Activated T-helper 2 cell treated with anti-CD3 and anti-CD28 coated beads, Interferon-gamma antibody, Interleukin-2, Interleukin-4, amounts not matched to agents 10 μg/mL and 5 μg/mL and 100 μg/mL, durations not matched to agents 14 hours and 24 hours and 36 hours (primary cell): Measurements from ENCODE around the gene GRM2. TPM values are rescaled to one million over a fixed set of nuclear protein-coding genes. Genes with fewer than 3 reads are reported as not detected.

Experiments used
- DNase-seq: peaks from one replicate; pipeline ENCODE4 v3.0.0; 2021; ENCODE audit warnings: low spot score
- H3K27ac Mint-ChIP-seq: one replicate; pipeline ENCODE4 v1.8.0; 2021; ENCODE audit warnings: mixed read lengths
- H3K27me3 Mint-ChIP-seq: one replicate; pipeline ENCODE4 v1.8.0; 2021; ENCODE audit warnings: low read depth, mixed read lengths
- H3K36me3 Mint-ChIP-seq: one replicate; pipeline ENCODE4 v1.8.0; 2021; ENCODE audit warnings: low read depth, mixed read lengths
- H3K4me1 Mint-ChIP-seq: one replicate; pipeline ENCODE4 v1.8.0; 2021; ENCODE audit warnings: low read depth, mixed read lengths
- H3K4me3 Mint-ChIP-seq: one replicate; pipeline ENCODE4 v1.8.0; 2021; ENCODE audit warnings: low read depth, mild to moderate bottlenecking, moderate library complexity, mixed read lengths
- H3K9me3 Mint-ChIP-seq: one replicate; pipeline ENCODE4 v1.8.0; 2021; ENCODE audit warnings: mixed read lengths
- intact Hi-C: fragments of 100-400 bp; cut with micrococcal nuclease; formaldehyde crosslinking; loops from one replicate; pipeline ENCODE4 v1.15.1; 2023
- total RNA-seq: library from RNA; stranded (reverse); gene quantifications from 2 replicates; pipeline ENCODE4 v1.2.3, GENCODE V29; 2022

The GRM2 gene
- total RNA-seq, 1 donor from 2014 or later = 0.27 TPM

DNA sequence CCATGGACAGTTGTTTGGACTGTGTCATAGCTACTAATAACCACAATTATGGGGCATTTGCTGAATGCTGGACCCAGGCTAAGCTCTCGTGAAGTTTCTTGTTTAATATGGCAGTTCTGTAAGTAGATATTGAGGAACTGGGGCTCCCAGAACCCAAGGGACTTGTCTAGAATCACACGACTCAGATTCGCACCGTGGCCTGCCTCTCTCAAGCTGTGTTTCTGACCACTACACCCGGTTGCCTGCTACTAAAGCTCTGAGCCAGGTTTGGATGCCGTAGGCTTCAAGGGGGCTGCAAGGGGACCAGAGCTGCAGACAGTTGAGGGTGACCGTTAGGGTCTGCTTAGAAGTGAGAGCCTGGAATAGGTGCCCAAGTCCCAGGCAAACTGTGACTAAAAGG, 24.3 kb upstream of the GRM2 start:
- Mint-ChIP-seq H3K27me3 (no peaks in the 10 kb centered on the region), H3K4me3 (no peak overlapping the region), H3K4me1 (peaks cover 76% of the 10 kb centered on the region), H3K9me3 (no peaks in the 10 kb centered on the region), H3K36me3 (peaks cover 41% of the 10 kb centered on the region), H3K27ac (no peak overlapping the region)
- DNase-seq = no peak
- intact Hi-C loops = loop anchor here (1.0 to 10.0 kb wide), 4 partner anchors 11 to 1068 kb away; partner anchors contain the start of genes CISH, MAPKAPK3 and TEX264

DNA sequence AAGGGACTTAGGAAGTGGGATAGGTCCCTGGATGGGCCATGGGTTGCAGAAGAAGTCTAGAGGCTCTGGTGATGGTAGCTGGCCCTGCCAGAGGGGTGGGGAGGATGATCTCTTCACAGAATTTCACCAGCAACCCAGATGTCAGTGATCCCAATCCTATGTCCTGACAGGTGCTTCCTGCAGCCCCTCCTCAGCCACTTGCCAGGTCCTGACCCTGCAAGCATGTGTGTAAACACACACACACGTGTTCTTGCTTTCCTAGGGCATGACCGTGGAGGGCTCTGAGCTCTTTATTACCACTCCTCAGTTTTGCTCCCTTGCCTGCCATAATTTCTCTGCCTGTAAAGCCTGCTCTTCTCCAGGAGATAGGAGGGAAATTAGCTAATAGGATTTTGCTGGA, 23.3 kb upstream of the GRM2 start:
- Mint-ChIP-seq H3K9me3 (no peaks in the 10 kb centered on the region), H3K4me3 (no peak overlapping the region), H3K27ac (no peak overlapping the region), H3K36me3 (peaks cover 49% of the 10 kb centered on the region), H3K27me3 (no peaks in the 10 kb centered on the region), H3K4me1 (peaks cover 75% of the 10 kb centered on the region)
- intact Hi-C loops = loop anchor here (10.0 kb wide), 1 partner anchor 1069 kb away; the partner anchor contains the start of genes CISH and MAPKAPK3
- no peak for DNase-seq

GRCh38 chr3:51684971-51685751, 21.7 kb upstream of the GRM2 start:
- Mint-ChIP-seq H3K4me1 (peaks cover 70% of the 10 kb centered on the region), H3K36me3 (peaks cover 57% of the 10 kb centered on the region), H3K27ac (peak overlapping the region; percentile 83), H3K27me3 (no peaks in the 10 kb centered on the region), H3K4me3 (peak overlapping the region; percentile 69), H3K9me3 (no peaks in the 10 kb centered on the region)
- no peak for DNase-seq
- intact Hi-C loops = loop anchor here (10.0 kb wide), 1 partner anchor 1070 kb away; the partner anchor contains the start of genes CISH and MAPKAPK3

DNA sequence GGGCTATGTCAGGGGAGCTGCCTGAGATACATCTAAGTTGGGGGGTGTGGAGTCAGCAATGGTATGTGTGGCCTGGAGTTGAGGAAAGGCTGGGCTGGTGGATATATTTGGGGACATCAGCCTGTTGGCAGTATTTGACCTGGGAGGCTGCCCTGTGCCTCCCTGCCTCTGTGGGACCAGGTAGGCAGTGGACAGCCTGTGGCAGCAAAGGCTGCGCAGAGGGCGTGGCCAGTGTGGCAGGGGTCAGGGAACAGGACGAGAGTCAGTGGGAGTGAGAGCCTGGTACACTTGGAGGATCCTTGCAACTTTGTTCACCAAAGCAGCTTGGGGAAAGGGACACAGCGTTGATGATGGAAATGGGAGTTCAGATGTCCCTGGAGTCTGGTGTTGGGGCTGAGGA, 20.8 kb upstream of the GRM2 start:
- intact Hi-C loops = loop anchor here (2.0 to 10.0 kb wide), 2 partner anchors 15 to 1071 kb away; partner anchors contain the start of genes CISH, MAPKAPK3 and TEX264
- Mint-ChIP-seq H3K27ac (peak overlapping the region; percentile 83), H3K4me1 (peaks cover 66% of the 10 kb centered on the region), H3K4me3 (peak overlapping the region; percentile 69), H3K36me3 (peaks cover 57% of the 10 kb centered on the region), H3K9me3 (no peaks in the 10 kb centered on the region), H3K27me3 (no peaks in the 10 kb centered on the region)
- no peak for DNase-seq

GRCh38 chr3:51686512-51687215, 20.2 kb upstream of the GRM2 start:
- no peaks in the 10 kb centered on the region for H3K9me3 Mint-ChIP-seq

GRCh38 chr3:51687431-51688205, 19.2 kb upstream of the GRM2 start:
- H3K9me3 Mint-ChIP-seq = no peaks in the 10 kb centered on the region
- no peak for DNase-seq
- H3K27ac Mint-ChIP-seq = peak overlapping the region; percentile 83
- intact Hi-C loops = loop anchor here (2.0 to 10.0 kb wide), 2 partner anchors 17 to 1073 kb away; partner anchors contain the start of genes CISH, MAPKAPK3 and TEX264
- H3K4me3 Mint-ChIP-seq = no peak overlapping the region
- H3K27me3 Mint-ChIP-seq = no peaks in the 10 kb centered on the region
- H3K36me3 Mint-ChIP-seq = peaks cover 49% of the 10 kb centered on the region
- H3K4me1 Mint-ChIP-seq = peaks cover 53% of the 10 kb centered on the region

More at GRCh38 chr3:51686512-51687215, 20.2 kb upstream of the GRM2 start:
- peak overlapping the region; percentile 83 for H3K27ac Mint-ChIP-seq
- peak; percentile 79 for DNase-seq
- H3K4me3 Mint-ChIP-seq = peak overlapping the region; percentile 69
- peaks cover 59% of the 10 kb centered on the region for H3K4me1 Mint-ChIP-seq
- intact Hi-C loops = loop anchor here (2.0 to 10.0 kb wide), 2 partner anchors 16 to 1072 kb away; partner anchors contain the start of genes CISH, MAPKAPK3 and TEX264
- H3K36me3 Mint-ChIP-seq = peaks cover 52% of the 10 kb centered on the region
- H3K27me3 Mint-ChIP-seq = no peaks in the 10 kb centered on the region

DNA sequence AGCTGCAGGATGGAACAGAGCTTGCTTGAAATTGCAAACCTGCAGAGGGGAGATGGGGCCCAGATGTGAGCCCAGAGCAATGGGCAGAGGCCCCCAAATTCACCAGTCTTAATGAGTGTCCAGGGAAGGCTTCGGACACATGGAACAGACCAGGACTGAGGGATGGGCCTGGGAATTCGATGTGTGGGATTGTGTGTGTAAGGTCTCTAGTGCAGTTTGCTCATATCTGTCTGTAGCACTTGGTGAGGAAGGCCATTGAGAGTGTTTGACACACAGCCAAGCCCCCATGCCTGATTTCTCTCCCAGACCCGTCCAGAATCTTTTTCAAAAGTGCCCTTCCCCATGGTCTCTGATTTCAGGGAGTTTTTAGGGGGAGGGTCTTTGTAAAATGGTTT, 18.7 kb upstream of the GRM2 start:
- Mint-ChIP-seq H3K9me3 (no peaks in the 10 kb centered on the region), H3K27me3 (no peaks in the 10 kb centered on the region), H3K36me3 (peaks cover 49% of the 10 kb centered on the region), H3K4me3 (no peak overlapping the region), H3K4me1 (peaks cover 48% of the 10 kb centered on the region), H3K27ac (peak overlapping the region; percentile 9)
- intact Hi-C loops = loop anchor here (10.0 kb wide), 1 partner anchor 1073 kb away; the partner anchor contains the start of genes CISH and MAPKAPK3
- DNase-seq = no peak

- peaks cover 39% of the 10 kb centered on the region for H3K36me3 Mint-ChIP-seq
- no peaks in the 10 kb centered on the region for H3K9me3 Mint-ChIP-seq
These were observed 15.8 kb upstream of the GRM2 start for GRCh38 chr3:51691021-51691420.

DNA sequence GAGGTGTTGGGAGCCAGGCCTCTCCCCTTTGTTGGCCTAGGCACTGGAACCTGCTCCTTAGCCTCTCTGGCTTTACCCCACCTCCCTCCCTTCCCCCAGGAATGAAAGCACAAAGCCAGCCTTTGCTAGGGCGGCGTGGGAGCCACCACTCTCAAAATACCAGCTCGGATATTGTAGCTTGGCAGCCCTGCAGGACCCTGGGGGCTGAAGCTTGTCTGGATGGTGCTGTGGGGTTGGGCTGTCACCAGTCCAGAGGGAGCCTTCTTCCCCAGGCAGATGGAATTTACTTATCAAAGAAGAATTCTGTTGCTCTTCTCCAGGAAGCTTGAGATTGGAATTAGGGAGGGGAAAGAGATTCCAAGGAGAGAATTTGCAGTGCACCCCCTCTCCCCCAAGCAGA, 14.9 kb upstream of the GRM2 start:
- no peaks in the 10 kb centered on the region for H3K9me3 Mint-ChIP-seq
- H3K4me1 Mint-ChIP-seq = peaks cover 19% of the 10 kb centered on the region
- peaks cover 29% of the 10 kb centered on the region for H3K36me3 Mint-ChIP-seq
- no peak for DNase-seq
- H3K4me3 Mint-ChIP-seq = no peak overlapping the region
- H3K27ac Mint-ChIP-seq = no peak overlapping the region
- H3K27me3 Mint-ChIP-seq = no peaks in the 10 kb centered on the region
- intact Hi-C loops = no loop called here

More at GRCh38 chr3:51691021-51691420, 15.8 kb upstream of the GRM2 start:
- no peak overlapping the region for H3K4me3 Mint-ChIP-seq
- intact Hi-C loops = no loop called here
- DNase-seq = no peak
- no peak overlapping the region for H3K27ac Mint-ChIP-seq
- no peaks in the 10 kb centered on the region for H3K27me3 Mint-ChIP-seq
- H3K4me1 Mint-ChIP-seq = peaks cover 29% of the 10 kb centered on the region

GRCh38 chr3:51692980-51693395, 13.9 kb upstream of the GRM2 start:
- Mint-ChIP-seq H3K36me3 (peaks cover 21% of the 10 kb centered on the region), H3K9me3 (no peaks in the 10 kb centered on the region), H3K4me1 (peaks cover 9% of the 10 kb centered on the region), H3K27ac (no peak overlapping the region), H3K27me3 (no peaks in the 10 kb centered on the region), H3K4me3 (no peak overlapping the region)
- no peak for DNase-seq
- intact Hi-C loops = no loop called here

DNA sequence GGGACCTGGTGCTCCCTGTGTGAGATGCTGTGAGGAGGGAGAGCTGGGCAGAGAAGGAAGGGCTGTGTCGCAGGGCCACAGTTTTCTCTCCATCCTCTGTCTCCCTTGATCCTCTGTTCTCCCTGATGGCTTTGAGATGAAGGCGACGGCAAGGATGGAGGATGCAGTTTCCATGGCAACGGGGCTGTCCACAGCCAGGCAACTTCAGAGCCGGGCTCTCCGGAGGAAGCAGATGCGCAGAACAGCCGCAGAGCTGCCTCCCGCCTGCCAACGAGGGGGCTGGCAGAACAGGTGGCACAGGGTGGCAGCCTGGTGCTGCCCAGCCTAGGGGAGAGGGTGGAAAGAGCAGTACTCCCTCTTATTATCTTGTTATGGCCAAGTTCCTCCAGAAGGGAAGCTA, 9.9 kb upstream of the GRM2 start:
- DNase-seq = no peak
- Mint-ChIP-seq H3K27ac (no peak overlapping the region), H3K9me3 (no peaks in the 10 kb centered on the region), H3K27me3 (no peaks in the 10 kb centered on the region), H3K36me3 (peaks cover 21% of the 10 kb centered on the region), H3K4me1 (no peaks in the 10 kb centered on the region), H3K4me3 (no peak overlapping the region)
- intact Hi-C loops = no loop called here

DNA sequence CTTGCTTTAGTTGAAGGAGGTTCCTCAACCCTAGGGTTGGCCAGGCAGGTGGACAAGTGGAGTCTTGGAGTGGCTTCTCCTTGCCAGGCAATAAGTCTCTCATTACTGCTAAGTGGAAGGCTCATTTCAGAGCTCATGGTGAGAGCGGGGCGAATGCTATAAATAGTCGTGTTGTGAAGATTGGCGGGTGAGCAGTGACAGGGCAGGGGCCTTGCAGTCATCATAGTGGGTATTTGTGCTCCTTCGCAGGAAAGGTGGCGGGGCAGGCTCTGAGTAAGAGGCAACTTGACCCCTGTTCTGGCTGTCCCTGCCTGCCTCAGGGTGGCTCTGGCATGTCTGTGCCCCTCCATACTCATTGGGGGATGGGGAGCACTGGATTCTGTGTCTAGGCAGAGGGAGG, 8.7 kb upstream of the GRM2 start:
- Mint-ChIP-seq H3K36me3 (peaks cover 21% of the 10 kb centered on the region), H3K9me3 (no peaks in the 10 kb centered on the region), H3K4me1 (no peaks in the 10 kb centered on the region), H3K27me3 (no peaks in the 10 kb centered on the region), H3K27ac (no peak overlapping the region), H3K4me3 (no peak overlapping the region)
- intact Hi-C loops = no loop called here
- DNase-seq = no peak
